NCI-H526 treated with DMSO at 0.1 percent for 48 hours (cell line): ENCODE data around the gene PPARA.
"Not testable (repeated sequence)": the region's sequence is repeated elsewhere in the genome, so short reads cannot be mapped to it uniquely, and the experiment has no call there.

Experiments used
- DNase-seq: peaks from one replicate; lab custom pipeline; 2025; lab: John Stamatoyannopoulos, UW

Gene PPARA

DNA sequence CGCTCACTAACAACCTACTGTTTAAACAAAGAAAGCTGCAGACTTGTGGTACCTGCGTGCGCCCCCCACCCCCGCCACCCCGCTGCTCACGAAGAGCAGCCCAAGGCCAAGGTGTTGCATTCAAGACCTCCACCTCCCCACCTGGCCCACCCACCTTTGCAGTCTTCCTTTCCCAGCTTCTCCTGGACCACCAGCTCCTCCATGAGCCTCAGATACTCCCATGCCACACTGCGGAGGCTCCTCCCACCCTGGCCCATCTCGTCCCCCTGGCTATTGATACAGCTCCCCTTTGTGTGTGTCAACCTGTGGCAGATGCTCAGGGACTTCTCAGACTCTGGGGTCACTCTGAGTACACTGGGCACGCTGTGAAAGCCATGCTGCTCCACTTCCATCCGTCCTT lies 95.9 kb downstream of the PPARA start:
- no peak for DNase-seq

DNA sequence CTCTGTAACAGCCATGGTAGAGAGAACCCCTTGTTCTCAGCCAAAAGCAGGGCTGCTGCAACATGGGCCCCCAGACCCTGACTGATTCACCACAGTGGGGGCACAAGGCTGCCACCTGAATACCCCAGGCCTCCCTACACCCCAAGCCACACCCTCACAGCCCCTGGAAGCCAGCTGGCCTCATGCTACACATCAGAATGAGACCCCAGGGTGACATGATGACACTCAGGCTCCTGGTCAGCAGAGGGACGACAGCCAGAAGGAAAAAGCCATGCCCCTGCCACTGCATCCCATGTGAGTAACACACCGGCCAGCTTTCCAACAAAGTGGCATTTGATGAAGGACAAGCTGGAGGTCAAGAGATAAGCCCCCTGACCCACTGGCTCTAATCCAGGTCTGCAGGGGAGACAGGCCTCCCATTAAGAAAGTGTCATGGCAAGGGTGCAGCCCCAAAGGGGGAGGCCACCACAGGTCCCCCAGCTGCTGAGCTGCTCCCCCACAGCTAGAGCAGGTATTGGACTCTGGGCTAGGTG lies 97.2 kb downstream of the PPARA start:
- DNase-seq: no peak

DNA sequence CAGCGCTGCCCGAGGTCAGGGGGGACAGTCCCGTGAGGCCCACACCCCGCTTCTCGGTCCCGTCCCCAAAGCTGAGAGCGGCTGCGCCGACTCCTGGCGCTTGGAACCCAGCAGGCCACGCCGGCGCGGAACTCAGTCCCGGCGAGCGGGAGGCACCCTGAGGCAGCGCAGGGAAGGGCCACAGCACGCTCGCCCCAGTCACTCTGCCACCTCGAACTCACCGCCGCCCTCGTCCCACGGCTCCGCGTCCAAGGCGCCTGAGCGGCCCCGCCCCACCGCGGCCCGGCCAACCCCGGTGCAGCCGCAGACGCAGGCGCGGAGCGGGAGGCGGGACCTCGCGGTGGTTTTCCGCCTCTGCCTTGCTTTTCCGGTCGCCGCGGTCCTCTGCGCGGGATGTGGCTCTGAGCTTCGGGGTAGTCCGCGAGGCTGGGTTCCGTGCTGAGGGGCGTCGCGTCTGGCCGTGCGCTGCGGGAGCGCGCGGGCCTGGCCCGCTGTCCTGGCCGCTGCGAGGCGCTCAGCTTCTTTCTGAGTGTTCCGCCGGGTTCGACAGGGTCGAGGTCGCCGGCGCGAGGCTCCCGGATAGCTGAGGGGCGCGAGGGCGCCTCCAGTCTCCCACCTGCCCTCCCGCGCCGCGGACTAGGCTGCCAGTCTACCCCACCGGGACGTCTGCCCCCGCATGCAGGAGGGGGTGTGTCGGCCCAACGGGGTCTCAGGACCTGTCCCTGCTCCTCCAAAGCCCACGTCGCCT lies 99.9 kb downstream of the PPARA start, which contains the start of gene CDPF1:
Gene CDPF1, minus strand, starts transcription at position 259 of the 748 bp plus-strand sequence. CDS start 2,009 bp downstream, outside the sequence.
- DNase-seq: peak; percentile 68

DNA sequence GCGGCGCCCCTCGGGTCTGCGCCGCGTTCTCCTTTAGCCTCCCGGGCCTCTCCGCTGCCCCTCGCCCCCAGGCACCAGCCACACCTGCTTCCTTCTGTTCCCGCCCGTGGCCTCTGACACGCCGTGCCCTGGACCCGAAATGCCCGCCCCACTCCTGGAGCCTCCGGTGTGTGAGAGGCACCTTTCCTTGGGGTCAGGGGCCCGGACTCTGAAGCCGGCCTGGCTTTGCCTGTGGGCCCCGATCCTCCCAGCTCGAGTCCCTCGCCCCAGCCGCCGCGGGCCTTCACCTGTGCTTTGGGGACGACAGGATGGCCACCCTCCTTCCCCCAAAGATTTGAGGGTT lies 100.4 kb downstream of the PPARA start:
- no peak for DNase-seq

- no peak for DNase-seq
Observed at GRCh38 chr22:46251266-46251665, 100.9 kb downstream of the PPARA start.

- DNase-seq: no peak
Observed at GRCh38 chr22:46251816-46252380, 101.6 kb downstream of the PPARA start.

DNA sequence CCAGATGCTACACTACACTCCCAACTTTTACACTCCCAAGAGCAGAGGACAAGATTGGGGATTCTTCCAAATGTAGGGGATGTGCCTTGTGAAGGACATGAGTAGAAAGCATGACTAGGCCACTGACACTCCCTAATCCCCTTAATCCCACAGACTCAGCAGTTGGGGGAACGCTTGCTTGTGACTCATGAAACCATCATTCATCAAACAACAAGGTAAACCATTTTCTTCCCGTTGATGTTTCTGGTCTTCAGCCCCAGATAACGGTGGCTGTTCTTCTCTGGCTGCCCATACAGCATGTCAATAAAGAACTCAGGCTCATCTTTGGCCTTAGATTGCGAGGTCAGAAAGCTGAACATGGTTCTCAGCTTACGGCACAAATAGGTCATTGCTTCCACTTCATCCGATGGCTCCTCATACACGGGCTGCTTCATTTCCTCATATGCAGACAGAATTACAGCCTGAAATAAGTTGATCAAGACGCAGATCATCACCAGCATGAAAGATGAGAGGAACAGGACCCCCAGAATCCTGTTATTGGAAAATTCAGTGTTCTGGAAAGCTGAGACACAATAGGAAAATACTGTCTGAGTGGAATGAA lies 106.1 kb downstream of the PPARA start:
- DNase-seq: no peak

DNA sequence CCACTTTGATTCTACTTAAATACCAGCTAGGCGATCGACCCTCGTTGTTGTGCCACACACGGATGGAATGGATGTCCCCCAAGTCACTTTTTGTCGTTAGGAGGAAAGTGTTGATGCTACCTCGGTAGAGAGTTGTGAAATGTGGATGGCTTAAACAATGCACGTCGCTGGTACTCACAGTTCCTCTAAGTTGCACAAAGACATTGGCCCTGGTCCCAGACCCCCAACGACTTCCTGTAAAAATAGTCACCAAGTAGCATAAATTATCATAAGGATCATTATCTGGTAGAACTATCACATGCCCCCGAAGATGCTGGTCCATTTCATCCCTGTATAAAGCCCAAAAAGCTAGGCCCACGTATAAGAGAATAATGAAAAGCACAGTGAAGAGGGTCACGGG lies 109.0 kb downstream of the PPARA start:
- no peak for DNase-seq

- DNase-seq: no peak
Observed at GRCh38 chr22:46260038-46260437, 109.7 kb downstream of the PPARA start.

GRCh38 chr22:46262449-46263215 lies 112.3 kb downstream of the PPARA start:
- DNase-seq: no peak

GRCh38 chr22:46263216-46263590 lies 112.9 kb downstream of the PPARA start, which contains the start of gene PKDREJ:
PKDREJ (minus strand) TSS chr22:46263343; CDS start chr22:46263322, 21 bp downstream.
- no peak for DNase-seq

DNA sequence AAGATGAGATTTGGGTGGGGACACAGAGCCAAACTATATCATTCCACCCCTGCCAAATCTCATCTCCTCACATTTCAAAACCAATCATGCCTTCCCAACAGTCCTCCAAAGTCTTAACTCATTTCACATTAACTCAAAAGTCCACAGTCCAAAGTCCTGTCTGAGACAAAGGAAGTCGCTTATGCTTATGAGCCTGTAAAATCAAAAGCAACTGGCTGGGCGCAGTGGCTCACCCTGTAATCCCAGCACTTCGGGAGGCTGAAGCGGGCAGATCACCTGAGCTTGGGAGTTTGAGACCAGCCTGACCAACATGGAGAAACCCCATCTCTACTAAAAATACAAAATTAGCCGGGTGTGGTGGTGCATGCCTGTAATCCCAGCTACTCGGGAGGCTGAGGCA lies 114.2 kb downstream of the PPARA start:
- not testable (repeated sequence) for DNase-seq

DNA sequence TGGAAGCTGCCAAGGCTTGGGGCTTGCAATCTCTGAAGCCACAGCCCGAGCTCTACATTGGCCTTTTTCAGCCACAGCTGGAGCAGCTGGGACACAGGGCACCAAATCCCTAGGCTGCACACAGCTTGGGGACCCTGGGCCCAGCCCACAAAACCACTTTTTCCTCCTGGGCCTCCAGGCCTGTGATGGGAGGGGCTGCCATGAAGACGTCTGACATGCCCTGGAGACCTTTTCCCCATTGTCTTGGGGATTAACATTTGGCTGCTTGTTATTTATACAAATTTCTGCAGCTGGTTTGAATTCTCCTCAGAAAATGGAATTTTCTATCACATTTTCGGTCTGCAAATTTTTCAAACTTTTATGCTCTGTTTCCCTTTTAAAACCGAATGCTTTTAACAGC lies 115.3 kb downstream of the PPARA start:
- not testable (repeated sequence) for DNase-seq

DNA sequence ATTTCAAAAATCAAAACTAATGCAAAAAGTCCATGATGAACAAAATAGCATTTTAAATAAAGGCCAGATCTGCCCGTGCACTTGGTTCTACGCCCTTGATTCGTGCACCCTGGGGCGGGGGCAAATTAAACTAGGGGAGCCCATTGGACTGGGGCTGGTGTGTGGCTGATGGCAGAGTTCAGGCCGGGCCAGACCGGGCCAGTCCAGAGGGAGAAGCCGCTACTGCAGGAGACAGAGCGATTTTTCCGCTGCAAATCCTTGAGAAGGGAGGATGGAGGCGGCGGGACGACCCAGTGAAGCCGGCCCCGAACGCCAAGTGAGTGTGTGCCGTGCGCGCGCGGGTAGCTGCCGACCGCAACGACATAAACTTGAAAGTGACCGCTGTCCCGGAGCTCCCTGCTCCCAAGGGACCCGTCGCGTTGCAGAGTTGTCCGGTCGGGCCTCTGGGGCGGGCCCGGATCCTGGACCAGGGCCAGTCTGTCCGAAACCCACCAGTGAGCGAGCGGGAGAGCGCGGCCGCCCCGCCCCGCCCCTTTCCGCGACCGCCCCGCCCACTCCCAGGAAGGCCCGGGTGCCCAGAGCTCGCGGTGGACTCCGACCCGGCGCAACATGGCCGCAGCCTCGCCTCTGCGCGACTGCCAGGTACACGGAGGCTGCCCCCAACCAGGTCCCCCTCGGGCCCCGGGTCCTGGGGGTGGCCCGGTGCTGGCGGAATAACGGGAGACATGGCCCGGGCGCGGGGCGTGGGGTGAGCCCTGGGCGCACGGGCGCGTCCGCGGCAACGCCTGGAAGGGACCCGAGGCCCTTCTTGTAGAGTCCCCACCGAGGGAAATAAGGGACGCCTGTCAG lies 117.3 kb downstream of the PPARA start, which contains the start of gene TTC38:
Gene TTC38, plus strand, starts transcription at position 578 of the 849 bp plus-strand sequence. Its CDS starts 32 bp downstream, at position 610.
- peak; percentile 11 for DNase-seq

DNA sequence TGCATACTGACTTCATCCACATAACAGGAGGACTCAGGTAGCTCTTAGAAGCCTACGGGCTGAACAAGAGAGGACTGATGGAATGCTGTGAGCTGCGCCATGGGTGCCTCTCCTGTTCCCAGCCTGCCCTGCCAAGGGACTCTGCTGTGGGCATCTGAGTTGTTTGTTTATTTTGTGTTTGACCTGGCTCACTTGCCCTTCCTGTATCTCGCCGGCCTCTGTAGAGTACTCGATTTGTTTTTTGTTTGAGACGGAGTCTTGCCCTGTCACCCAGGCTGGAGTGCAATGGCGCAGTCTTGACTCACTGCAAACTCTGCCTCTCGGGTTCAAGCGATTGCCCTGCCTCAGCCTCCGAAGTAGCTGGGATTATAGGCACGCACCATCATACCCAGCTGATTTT lies 119.2 kb downstream of the PPARA start:
- no peak for DNase-seq

DNA sequence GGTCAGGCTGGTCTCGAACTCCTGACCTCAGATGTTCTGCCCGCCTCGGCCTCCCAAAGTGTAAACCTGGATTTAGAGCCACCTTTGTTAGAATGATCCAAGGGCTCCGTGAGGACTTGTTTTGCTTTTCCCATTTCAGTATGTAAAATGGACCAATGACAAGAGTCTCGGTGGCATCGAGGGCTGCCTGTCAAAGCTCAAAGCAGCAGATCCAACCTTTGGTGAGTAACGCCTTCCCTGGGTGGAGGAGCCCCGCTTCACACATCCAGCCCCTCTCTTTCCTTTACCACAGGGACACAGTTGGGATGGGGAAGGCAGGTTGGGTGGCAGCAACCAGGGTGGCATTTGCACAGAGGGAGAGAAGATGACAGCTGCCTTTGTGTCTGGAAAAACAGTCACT lies 121.9 kb downstream of the PPARA start:
- DNase-seq: no peak

GRCh38 chr22:46272762-46273431 lies 122.6 kb downstream of the PPARA start:
- no peak for DNase-seq

GRCh38 chr22:46273432-46274148 lies 123.3 kb downstream of the PPARA start:
- no peak for DNase-seq

GRCh38 chr22:46274381-46274780 lies 124.1 kb downstream of the PPARA start:
- DNase-seq: no peak
